Right renal pelvis (tissue), 4 donors: ENCODE data around the gene INPPL1. TPM values are rescaled to one million over a fixed set of nuclear protein-coding genes. Genes with fewer than 3 reads are reported as not detected.

Source experiments
- DNase-seq, 4 donors: peaks; one replicate each; pipeline ENCODE4 v3.0.0-alpha.2; 2013; ENCODE audit warnings: low read depth in 4 of 4, low spot score in 3 of 4, missing footprints in 1 of 4
- polyA plus RNA-seq, 4 donors: library from polyadenylated mRNA; unstranded; fragments of 120-200 nt; gene quantifications; one replicate each; pipeline ENCODE4 v1.2.1, GENCODE V29; 2013; ENCODE audit not compliant: insufficient read length in 4 of 4

INPPL1 gene
- polyA plus RNA-seq, 4 donors = 131 to 171 (median 145) TPM

DNA sequence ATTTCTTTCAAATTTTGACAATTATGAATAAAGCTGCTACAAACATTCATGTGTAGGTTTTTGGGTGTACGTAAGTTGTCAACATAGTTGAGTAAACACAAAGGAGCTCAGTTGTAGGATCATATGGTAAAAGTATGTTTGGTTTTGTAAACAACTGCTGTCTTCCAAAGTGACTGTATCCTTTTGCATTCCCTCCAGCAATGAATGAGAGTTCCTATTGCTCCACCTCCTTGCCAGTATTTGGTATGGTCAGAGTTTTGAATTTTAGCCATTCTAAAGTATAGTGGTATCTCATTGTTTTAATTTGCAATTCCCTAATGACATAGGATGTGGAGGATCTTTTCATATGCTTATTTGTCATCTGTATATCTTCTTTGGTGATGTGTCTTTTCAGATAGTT lies 47.4 kb downstream of the INPPL1 start:
- DNase-seq = no peak

- no peak for DNase-seq
Observed at GRCh38 chr11:72274435-72274834, 49.9 kb downstream of the INPPL1 start.

DNA sequence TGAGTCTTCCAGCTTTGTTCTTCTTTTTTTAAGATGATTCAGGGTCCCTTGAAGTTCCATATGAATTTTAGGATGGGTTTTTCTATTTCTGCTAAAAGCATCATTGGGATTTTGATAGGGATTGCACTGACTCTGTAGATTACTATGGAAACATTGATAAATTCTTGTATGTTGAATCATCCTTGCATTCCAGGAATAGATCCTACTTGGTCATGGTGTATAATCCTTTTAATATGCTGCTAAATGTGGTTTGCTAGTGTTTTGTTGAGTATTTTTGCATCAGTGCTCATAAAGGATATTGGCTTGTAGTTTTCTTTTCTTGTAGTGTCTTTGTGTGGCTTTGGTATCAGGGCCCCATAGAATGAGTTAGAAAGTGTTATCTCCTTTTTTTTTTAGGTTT lies 54.3 kb downstream of the INPPL1 start:
- no peak for DNase-seq

DNA sequence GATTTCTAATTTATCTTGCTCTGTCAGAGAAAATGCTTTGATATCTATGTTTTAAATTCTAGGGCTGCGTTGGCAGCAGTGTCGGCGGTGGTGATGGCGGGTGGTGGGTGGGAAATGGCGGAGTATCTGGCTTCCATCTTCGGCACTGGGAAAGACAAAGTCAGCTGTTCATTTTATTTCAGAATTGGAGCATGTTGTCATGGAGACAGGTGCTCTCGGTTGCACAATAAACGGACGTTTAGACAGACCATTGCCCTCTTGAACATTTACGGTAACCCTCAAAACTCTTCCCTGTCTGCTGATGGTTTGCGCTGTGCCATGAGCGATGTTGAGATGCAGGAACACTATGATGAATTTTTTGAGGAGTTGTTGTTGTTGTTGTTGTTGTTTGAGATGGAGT lies 55.5 kb downstream of the INPPL1 start:
- no peak for DNase-seq

- DNase-seq = no peak
Observed at GRCh38 chr11:72280726-72281315, 56.3 kb downstream of the INPPL1 start.

- DNase-seq = no peak
Observed at GRCh38 chr11:72283947-72284346, 59.4 kb downstream of the INPPL1 start.

DNA sequence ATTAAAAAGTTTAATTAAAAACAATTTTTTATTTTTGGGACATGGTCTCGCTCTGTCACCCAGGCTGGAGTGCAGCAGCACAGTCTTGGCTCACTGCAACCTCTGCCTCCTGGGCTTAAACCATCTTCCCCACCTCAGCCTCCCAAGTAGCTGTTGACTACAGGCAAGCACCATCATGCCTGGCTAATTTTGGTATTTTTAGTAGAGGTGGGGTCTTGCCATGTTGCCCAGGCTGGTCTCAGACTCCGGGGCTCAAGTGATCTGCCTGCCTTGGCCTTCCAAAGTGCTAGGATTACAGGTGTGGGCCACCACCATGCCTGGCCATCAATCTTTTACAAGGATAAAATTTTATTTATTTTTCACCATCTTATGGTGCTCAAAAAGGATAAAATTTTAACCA lies 62.7 kb downstream of the INPPL1 start:
- DNase-seq = no peak

Other genes starting within 250 kb of the INPPL1 start
- 1 to 10 TPM; 7.8 to 9.9 (median 9.2) TPM for gene IL18BP, start 225.9 kb upstream of the INPPL1 start, polyA plus RNA-seq
- 100 to 1,000 TPM; 253 to 272 (median 263) TPM for gene NUMA1, start 144.2 kb upstream of the INPPL1 start, polyA plus RNA-seq
- gene LRRC51, start 143.9 kb upstream of the INPPL1 start, polyA plus RNA-seq = 10 to 100 TPM; 20.1 to 26.2 (median 22.6) TPM
- gene LAMTOR1, start 121.5 kb upstream of the INPPL1 start, polyA plus RNA-seq = 100 to 1,000 TPM; 111 to 121 (median 114) TPM
- gene TOMT, start 118.8 kb upstream of the INPPL1 start, polyA plus RNA-seq = not detected
- gene ANAPC15, start 112.1 kb upstream of the INPPL1 start, polyA plus RNA-seq = 10 to 100 TPM; 47.2 to 56.9 (median 53.0) TPM
- gene FOLR3, start 89.0 kb upstream of the INPPL1 start, polyA plus RNA-seq = 1 to 10 TPM; 1.8 to 2.7 (median 2.0) TPM
- 10 to 100 TPM; 44.9 to 64.6 (median 53.2) TPM for gene FOLR1, start 32.6 kb upstream of the INPPL1 start, polyA plus RNA-seq
- 10 to 100 TPM in 3 of 4 donors, 1 to 10 TPM in 1; 9.6 to 11.7 (median 11.2) TPM for gene FOLR2, start 8.0 kb upstream of the INPPL1 start, polyA plus RNA-seq
- under 1 TPM in 1 of 4 donors, not detected in 3; 0.49 TPM for gene PHOX2A, start 19.4 kb downstream of the INPPL1 start, polyA plus RNA-seq
- 10 to 100 TPM; 10.8 to 12.1 (median 11.5) TPM for gene CLPB, start 209.8 kb downstream of the INPPL1 start, polyA plus RNA-seq